ENCODE data around the gene ANKRD49. TPM values are rescaled to one million over a fixed set of nuclear protein-coding genes. Genes with fewer than 3 reads are reported as not detected.

The ANKRD49 gene
- polyA plus RNA-seq, 1 donor from 2014 or later, result 32.8 TPM

DNA sequence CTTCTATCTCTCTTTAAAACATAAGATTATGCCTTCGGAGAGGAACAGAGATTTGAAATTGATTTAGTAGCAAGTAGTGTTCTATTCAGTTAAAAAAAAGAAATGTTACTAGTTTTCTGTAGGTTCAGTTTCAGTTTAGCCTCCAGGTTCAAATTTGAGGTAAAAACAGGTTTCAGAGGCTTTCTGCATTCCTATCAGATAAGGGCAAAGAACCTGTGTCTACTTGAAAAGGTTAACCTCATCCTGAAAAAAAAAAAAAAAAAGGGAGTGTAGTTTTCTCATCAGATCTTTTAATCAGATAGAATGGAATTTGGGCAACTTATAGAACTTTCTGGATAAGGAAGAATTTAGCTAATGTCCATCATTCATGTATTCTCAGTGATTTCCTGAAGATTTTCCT, 30.6 kb downstream of the ANKRD49 start:
- Mint-ChIP-seq H3K4me3 (no peak overlapping the region), H3K27me3 (peaks cover 7% of the 10 kb centered on the region), H3K9me3 (no peaks in the 10 kb centered on the region), H3K27ac (no peak overlapping the region), H3K4me1 (no peaks in the 10 kb centered on the region), H3K36me3 (no peaks in the 10 kb centered on the region)

GRCh38 chr11:94525546-94526324, 32.0 kb downstream of the ANKRD49 start:
- H3K4me3 Mint-ChIP-seq, result no peak overlapping the region
- no peaks in the 10 kb centered on the region for H3K9me3 Mint-ChIP-seq
- H3K4me1 Mint-ChIP-seq, result no peaks in the 10 kb centered on the region
- no peak overlapping the region for H3K27ac Mint-ChIP-seq
- H3K27me3 Mint-ChIP-seq, result peaks cover 10% of the 10 kb centered on the region
- no peaks in the 10 kb centered on the region for H3K36me3 Mint-ChIP-seq

- Mint-ChIP-seq H3K4me1 (no peaks in the 10 kb centered on the region), H3K4me3 (no peak overlapping the region), H3K9me3 (no peaks in the 10 kb centered on the region), H3K36me3 (no peaks in the 10 kb centered on the region), H3K27me3 (peaks cover 10% of the 10 kb centered on the region), H3K27ac (no peak overlapping the region)
Measured at GRCh38 chr11:94526645-94527438, 33.1 kb downstream of the ANKRD49 start.

DNA sequence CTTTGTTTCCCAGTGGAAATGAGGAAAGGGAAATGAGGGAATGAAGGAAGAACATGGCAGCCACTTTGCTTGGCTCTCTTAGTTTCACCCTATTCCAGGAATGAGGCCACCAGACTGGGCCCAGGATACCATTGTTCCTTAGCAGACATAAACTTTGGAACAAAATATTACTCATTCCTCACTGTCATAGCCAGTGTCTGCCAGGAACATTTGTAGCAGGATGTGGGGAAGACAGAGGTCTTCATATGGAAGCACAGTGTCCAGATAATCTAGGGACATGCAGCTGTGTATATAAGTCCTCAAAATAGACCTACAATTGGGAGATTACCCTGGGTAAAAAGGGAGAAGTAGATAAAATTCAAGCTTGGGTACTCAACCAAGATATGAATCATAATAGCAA, 34.8 kb downstream of the ANKRD49 start:
- Mint-ChIP-seq H3K4me1 (no peaks in the 10 kb centered on the region), H3K27ac (no peak overlapping the region), H3K4me3 (no peak overlapping the region), H3K27me3 (peaks cover 12% of the 10 kb centered on the region), H3K36me3 (no peaks in the 10 kb centered on the region), H3K9me3 (no peaks in the 10 kb centered on the region)

GRCh38 chr11:94532211-94532610, 38.4 kb downstream of the ANKRD49 start:
- H3K36me3 Mint-ChIP-seq, result no peaks in the 10 kb centered on the region
- peaks cover 17% of the 10 kb centered on the region for H3K27me3 Mint-ChIP-seq
- no peaks in the 10 kb centered on the region for H3K4me1 Mint-ChIP-seq
- H3K4me3 Mint-ChIP-seq, result no peak overlapping the region
- H3K9me3 Mint-ChIP-seq, result no peaks in the 10 kb centered on the region
- H3K27ac Mint-ChIP-seq, result no peak overlapping the region

DNA sequence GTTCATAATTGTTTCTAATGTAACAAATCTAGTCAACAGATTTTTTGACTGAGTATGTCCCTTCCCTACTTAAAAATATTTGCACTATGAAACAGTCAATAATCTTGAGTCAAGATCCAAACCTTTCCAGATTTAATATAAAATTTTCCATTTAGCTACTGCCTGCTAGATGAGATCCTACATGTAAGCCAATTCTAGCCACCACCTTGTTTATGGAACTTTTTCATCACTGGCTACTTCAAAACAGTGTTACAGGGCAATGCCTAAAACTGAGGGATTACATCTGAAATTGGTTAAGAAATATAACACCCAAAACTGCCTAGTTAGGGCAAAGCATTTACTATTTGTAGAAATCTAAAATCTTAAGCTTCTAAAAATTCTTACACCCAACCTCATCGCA, 39.4 kb downstream of the ANKRD49 start:
- H3K36me3 Mint-ChIP-seq, result no peaks in the 10 kb centered on the region
- H3K27ac Mint-ChIP-seq, result no peak overlapping the region
- no peaks in the 10 kb centered on the region for H3K4me1 Mint-ChIP-seq
- H3K27me3 Mint-ChIP-seq, result peaks cover 16% of the 10 kb centered on the region
- H3K4me3 Mint-ChIP-seq, result no peak overlapping the region
- no peaks in the 10 kb centered on the region for H3K9me3 Mint-ChIP-seq

DNA sequence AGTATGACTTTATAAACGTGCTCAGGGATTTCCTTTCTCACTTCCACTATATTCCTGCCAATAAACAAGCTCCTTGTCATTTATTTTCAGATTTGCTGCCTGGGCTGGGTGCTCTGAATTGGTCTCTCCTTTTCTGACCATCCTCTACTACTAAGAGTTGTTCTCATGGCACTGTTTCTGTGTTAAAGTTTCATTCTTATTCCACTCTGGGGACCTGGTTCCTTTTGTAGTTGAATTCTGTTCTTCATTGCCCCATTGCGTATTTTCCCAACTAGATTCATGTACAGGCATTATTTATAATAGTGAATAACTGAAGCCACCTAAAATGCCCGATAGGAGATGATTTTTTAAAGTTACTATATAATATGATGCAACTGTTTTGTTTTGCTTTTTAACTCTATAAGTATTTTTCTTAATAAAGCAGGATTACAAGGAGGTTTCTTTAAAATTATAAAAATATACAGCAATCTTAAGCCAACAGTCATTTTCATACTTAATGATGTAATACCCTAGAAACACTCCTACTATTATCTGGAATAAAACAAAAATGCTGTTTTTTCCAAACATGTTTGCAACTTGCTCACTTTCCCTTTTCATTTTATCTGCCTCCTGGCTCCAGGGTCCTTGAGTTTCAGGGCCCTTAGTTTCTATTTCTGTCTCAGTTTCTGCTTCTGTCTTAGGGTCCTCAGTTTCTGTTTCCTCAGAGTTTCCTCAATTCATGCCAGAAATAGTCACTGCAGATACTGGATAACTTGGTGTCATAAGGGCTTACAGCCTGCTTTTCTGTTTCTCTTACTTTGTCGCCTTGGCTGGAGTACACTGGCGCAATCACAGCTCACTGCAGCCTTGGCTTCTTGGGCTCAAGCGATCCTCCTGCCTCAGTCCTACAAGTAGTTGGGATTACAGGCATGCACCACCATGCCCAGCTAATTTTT, 40.2 kb downstream of the ANKRD49 start:
- peaks cover 15% of the 10 kb centered on the region for H3K27me3 Mint-ChIP-seq
- H3K27ac Mint-ChIP-seq, result no peak overlapping the region
- H3K4me3 Mint-ChIP-seq, result no peak overlapping the region
- H3K4me1 Mint-ChIP-seq, result no peaks in the 10 kb centered on the region
- H3K9me3 Mint-ChIP-seq, result no peaks in the 10 kb centered on the region
- no peaks in the 10 kb centered on the region for H3K36me3 Mint-ChIP-seq

- H3K9me3 Mint-ChIP-seq, result no peaks in the 10 kb centered on the region
Measured at GRCh38 chr11:94536386-94536785, 42.6 kb downstream of the ANKRD49 start.

GRCh38 chr11:94537031-94537600, 43.3 kb downstream of the ANKRD49 start:
- H3K9me3 Mint-ChIP-seq, result no peaks in the 10 kb centered on the region
- no peak overlapping the region for H3K27ac Mint-ChIP-seq
- H3K4me1 Mint-ChIP-seq, result no peaks in the 10 kb centered on the region
- H3K36me3 Mint-ChIP-seq, result no peaks in the 10 kb centered on the region
- no peak overlapping the region for H3K4me3 Mint-ChIP-seq
- peaks cover 12% of the 10 kb centered on the region for H3K27me3 Mint-ChIP-seq

More at GRCh38 chr11:94536386-94536785, 42.6 kb downstream of the ANKRD49 start:
- H3K27me3 Mint-ChIP-seq, result peaks cover 12% of the 10 kb centered on the region
- no peak overlapping the region for H3K4me3 Mint-ChIP-seq
- no peaks in the 10 kb centered on the region for H3K4me1 Mint-ChIP-seq
- H3K36me3 Mint-ChIP-seq, result no peaks in the 10 kb centered on the region
- no peak overlapping the region for H3K27ac Mint-ChIP-seq

GRCh38 chr11:94539420-94539819, 45.6 kb downstream of the ANKRD49 start:
- peaks cover 6% of the 10 kb centered on the region for H3K27me3 Mint-ChIP-seq

GRCh38 chr11:94543695-94544645, 50.2 kb downstream of the ANKRD49 start, which contains the start of gene FUT4:
Gene FUT4 (plus strand): TSS chr11:94543921. CDS start chr11:94544134, 213 bp downstream.
- H3K27ac Mint-ChIP-seq, result peak within 1 kb of the TSS; percentile 82 to 98 (median 95)
- H3K4me1 Mint-ChIP-seq, result peaks cover 10 to 19% (median 18%) of the 10 kb centered on the region in 3 donors
- H3K27me3 Mint-ChIP-seq, result no peaks in the 10 kb centered on the region
- no peaks in the 10 kb centered on the region for H3K36me3 Mint-ChIP-seq
- H3K9me3 Mint-ChIP-seq, result no peaks in the 10 kb centered on the region
- H3K4me3 Mint-ChIP-seq, result peak within 1 kb of the TSS; percentile 95 to 99 (median 98)

More at GRCh38 chr11:94539420-94539819, 45.6 kb downstream of the ANKRD49 start:
- no peak overlapping the region for H3K4me3 Mint-ChIP-seq
- H3K27ac Mint-ChIP-seq, result no peak overlapping the region
- H3K4me1 Mint-ChIP-seq, result peaks cover 6 to 13% (median 8%) of the 10 kb centered on the region in 3 donors
- H3K36me3 Mint-ChIP-seq, result no peaks in the 10 kb centered on the region
- no peaks in the 10 kb centered on the region for H3K9me3 Mint-ChIP-seq

DNA sequence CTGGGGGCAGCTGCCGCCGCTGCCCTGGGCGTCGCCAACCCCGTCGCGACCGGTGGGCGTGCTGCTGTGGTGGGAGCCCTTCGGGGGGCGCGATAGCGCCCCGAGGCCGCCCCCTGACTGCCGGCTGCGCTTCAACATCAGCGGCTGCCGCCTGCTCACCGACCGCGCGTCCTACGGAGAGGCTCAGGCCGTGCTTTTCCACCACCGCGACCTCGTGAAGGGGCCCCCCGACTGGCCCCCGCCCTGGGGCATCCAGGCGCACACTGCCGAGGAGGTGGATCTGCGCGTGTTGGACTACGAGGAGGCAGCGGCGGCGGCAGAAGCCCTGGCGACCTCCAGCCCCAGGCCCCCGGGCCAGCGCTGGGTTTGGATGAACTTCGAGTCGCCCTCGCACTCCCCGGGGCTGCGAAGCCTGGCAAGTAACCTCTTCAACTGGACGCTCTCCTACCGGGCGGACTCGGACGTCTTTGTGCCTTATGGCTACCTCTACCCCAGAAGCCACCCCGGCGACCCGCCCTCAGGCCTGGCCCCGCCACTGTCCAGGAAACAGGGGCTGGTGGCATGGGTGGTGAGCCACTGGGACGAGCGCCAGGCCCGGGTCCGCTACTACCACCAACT, 51.0 kb downstream of the ANKRD49 start:
- peaks cover 10 to 19% (median 18%) of the 10 kb centered on the region in 3 donors for H3K4me1 Mint-ChIP-seq
- no peak overlapping the region for H3K27ac Mint-ChIP-seq
- no peaks in the 10 kb centered on the region for H3K36me3 Mint-ChIP-seq
- no peaks in the 10 kb centered on the region for H3K9me3 Mint-ChIP-seq
- H3K4me3 Mint-ChIP-seq, result peak overlapping the region in 3 of 4 donors; percentile 63 to 91 (median 91)
- no peaks in the 10 kb centered on the region for H3K27me3 Mint-ChIP-seq

Measured in IgD-negative memory B cell (primary cell).